ENCODE data around the gene ASCL5.

- TF ChIP-seq POLR2A (IDR thresholded peaks at IDR 0.05) = no peak
- TF ChIP-seq, protein P1, sequence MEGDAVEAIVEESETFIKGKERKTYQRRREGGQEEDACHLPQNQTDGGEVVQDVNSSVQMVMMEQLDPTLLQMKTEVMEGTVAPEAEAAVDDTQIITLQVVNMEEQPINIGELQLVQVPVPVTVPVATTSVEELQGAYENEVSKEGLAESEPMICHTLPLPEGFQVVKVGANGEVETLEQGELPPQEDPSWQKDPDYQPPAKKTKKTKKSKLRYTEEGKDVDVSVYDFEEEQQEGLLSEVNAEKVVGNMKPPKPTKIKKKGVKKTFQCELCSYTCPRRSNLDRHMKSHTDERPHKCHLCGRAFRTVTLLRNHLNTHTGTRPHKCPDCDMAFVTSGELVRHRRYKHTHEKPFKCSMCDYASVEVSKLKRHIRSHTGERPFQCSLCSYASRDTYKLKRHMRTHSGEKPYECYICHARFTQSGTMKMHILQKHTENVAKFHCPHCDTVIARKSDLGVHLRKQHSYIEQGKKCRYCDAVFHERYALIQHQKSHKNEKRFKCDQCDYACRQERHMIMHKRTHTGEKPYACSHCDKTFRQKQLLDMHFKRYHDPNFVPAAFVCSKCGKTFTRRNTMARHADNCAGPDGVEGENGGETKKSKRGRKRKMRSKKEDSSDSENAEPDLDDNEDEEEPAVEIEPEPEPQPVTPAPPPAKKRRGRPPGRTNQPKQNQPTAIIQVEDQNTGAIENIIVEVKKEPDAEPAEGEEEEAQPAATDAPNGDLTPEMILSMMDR (IDR thresholded peaks at IDR 0.05) = no peak
- no peak for TF ChIP-seq POLR2AphosphoS5 (IDR thresholded peaks at IDR 0.05; ENCODE audit: insufficient read depth in 1 of 2, low read depth in 1 of 2)
Measured at GRCh38 chr1:201096041-201096461, 30.9 kb downstream of the ASCL5 start.

Data from vagina (tissue), 2 donors.